K562 (cell line): Measurements from ENCODE around the gene PARD3B. TPM values are rescaled to one million over a fixed set of nuclear protein-coding genes. Genes with fewer than 3 reads are reported as not detected.

Experiments
- ATAC-seq: fragments of 200-7000 bp; cut with Tn5 transposase; 3 replicates; pipeline ENCODE4 v1.9.1; 2020; ENCODE audit warnings: moderate library complexity
- BruUV-seq: library from RNA; stranded (reverse); fragments of 400-500 nt; replicated peaks from 2 replicates; lab custom pipeline; 2021; lab: Mats Ljungman, UMichigan
- CTCF ChIA-PET: fragments of 300-600 bp; formaldehyde crosslinking; extraction: SDS; loops from one replicate; lab custom pipeline; 2021; ENCODE audit warnings: low intra/inter-chr PET ratio; lab: Yijun Ruan, JAX
- POLR2A ChIA-PET: fragments of 300-600, 350-650 bp; sonication (Branson Sonifier 250); formaldehyde crosslinking; extraction: SDS; loops from one replicate; lab custom pipeline; 2021; ENCODE audit warnings: antibody characterized with exemption, inconsistent platforms; lab: Yijun Ruan, JAX
- DNase-seq, 4 experiments: peaks; one replicate each; pipeline versions ENCODE4 v3.0.0 to v3.0.0-alpha.2; 2011 to 2018; ENCODE audit warnings: low spot score in 3 of 4, mixed read lengths in 3 of 4; ENCODE audit errors: extremely low read depth in 1 of 4
- FAIRE-seq: peaks from 2 replicates; lab custom pipeline; 2011; peaks lifted over from hg19 to GRCh38; lab: Jason Lieb, UNC
- H2AFZ ChIP-seq: 2 replicates; pipeline ENCODE4 v1.6.0; 2011; ENCODE audit warnings: low read depth, low read length, control low read depth, inconsistent platforms
- H3K27ac ChIP-seq: fragments of 200-600 bp; 3 replicates; pipeline ENCODE4 v1.8.0; 2011; ENCODE audit warnings: low read depth, mild to moderate bottlenecking, control low read depth, inconsistent platforms, low read length, moderate library complexity, mixed read lengths; ENCODE audit errors: extremely low read depth
- H3K27me3 ChIP-seq, 2 experiments: fragments of 300-600 bp in 1 of 2; 2 replicates in 1 of 2; 3 replicates in 1 of 2; pipeline versions ENCODE4 v1.6.0 to v1.8.0; 2011; ENCODE audit warnings: inconsistent platforms in 2 of 2, low read length in 2 of 2, mild to moderate bottlenecking in 1 of 2, mixed read lengths in 1 of 2, moderate library complexity in 1 of 2; ENCODE audit not compliant: control insufficient read depth in 2 of 2, insufficient read depth in 2 of 2
- H3K36me3 ChIP-seq: fragments of 300-600 bp; 3 replicates; pipeline ENCODE4 v1.8.0; 2011; ENCODE audit warnings: mild to moderate bottlenecking, low read length, inconsistent platforms; ENCODE audit not compliant: control insufficient read depth, insufficient read depth
- H3K4me1 ChIP-seq, 2 experiments: fragments of 200-600 bp in 1 of 2; replicated peaks in 1 of 2; 2 replicates in 1 of 2; 3 replicates in 1 of 2; pipeline versions ENCODE4 v1.5.1 to v1.8.0; 2011; ENCODE audit warnings: inconsistent platforms in 2 of 2, low read length in 2 of 2, mild to moderate bottlenecking in 1 of 2, mixed read lengths in 1 of 2, moderate library complexity in 1 of 2; ENCODE audit not compliant: control insufficient read depth in 2 of 2, insufficient read depth in 2 of 2
- H3K4me2 ChIP-seq: 2 replicates; pipeline ENCODE4 v1.6.1; 2011; ENCODE audit warnings: low read length, control low read depth, inconsistent platforms, mixed read lengths; ENCODE audit not compliant: insufficient read depth
- H3K4me3 ChIP-seq: fragments of 200-600 bp; sonication (generic), shearing (Covaris generic); 2 replicates; pipeline ENCODE4 v1.5.1; 2016; ENCODE audit warnings: control low read depth, inconsistent platforms
- H3K79me2 ChIP-seq: fragments of 200-600 bp; 3 replicates; pipeline ENCODE4 v1.8.0; 2011; ENCODE audit warnings: low read length, inconsistent platforms; ENCODE audit not compliant: control insufficient read depth, insufficient read depth
- H3K9ac ChIP-seq, 2 experiments: 2 replicates each; pipeline versions ENCODE4 v1.6.0 to v1.6.1; 2011; ENCODE audit warnings: low read depth in 2 of 2, low read length in 2 of 2, control low read depth in 1 of 2, inconsistent platforms in 1 of 2, mild to moderate bottlenecking in 1 of 2, mixed read lengths in 1 of 2; ENCODE audit not compliant: insufficient read depth in 1 of 2
- H3K9me1 ChIP-seq: one replicate; pipeline ENCODE4 v1.6.0; 2011; ENCODE audit warnings: inconsistent platforms, mild to moderate bottlenecking, low read length, moderate library complexity; ENCODE audit not compliant: control insufficient read depth, insufficient read depth
- H3K9me3 ChIP-seq: replicated peaks from 2 replicates; pipeline ENCODE4 v1.5.1; 2011; ENCODE audit warnings: low read depth, low read length, inconsistent platforms; ENCODE audit not compliant: control insufficient read depth, insufficient read depth
- H4K20me1 ChIP-seq: replicated peaks from 2 replicates; pipeline ENCODE4 v1.6.1; 2011; ENCODE audit warnings: low read length, inconsistent platforms, mixed read lengths; ENCODE audit not compliant: control insufficient read depth, insufficient read depth
- ATF7 ChIP-seq: fragments of 450-650 bp; IDR thresholded peaks from 2 replicates; pipeline ENCODE4 v1.7.1; 2014; ENCODE audit warnings: mild to moderate bottlenecking, moderate library complexity
- DDX20 ChIP-seq: fragments of 450-650 bp; IDR thresholded peaks from 2 replicates; pipeline ENCODE4 v1.6.1; 2016; ENCODE audit warnings: missing genetic modification characterization, low read depth, mild to moderate bottlenecking, missing compliant biosample characterization, moderate library complexity
- MITF ChIP-seq: IDR thresholded peaks from 2 replicates; pipeline ENCODE4 v1.6.1; 2014; ENCODE audit warnings: antibody characterized with exemption
- PCBP2 ChIP-seq: fragments of 200-400 bp; formaldehyde crosslinking; IDR thresholded peaks from 2 replicates; pipeline ENCODE4 v1.6.1; 2018; ENCODE audit warnings: low read length, low read depth, mild to moderate bottlenecking, moderate library complexity; ENCODE audit not compliant: poor library complexity, severe bottlenecking
- SMARCE1 ChIP-seq: fragments of 450-650 bp; IDR thresholded peaks from 2 replicates; pipeline ENCODE4 v1.7.1; 2016; ENCODE audit warnings: mild to moderate bottlenecking
- SPI1 ChIP-seq: IDR thresholded peaks from 2 replicates; pipeline ENCODE4 v1.6.1; 2011; ENCODE audit warnings: low read depth, low read length, control low read depth, borderline replicate concordance
- ZBTB49 ChIP-seq: sonication (generic); formaldehyde crosslinking; IDR thresholded peaks from 2 replicates; pipeline ENCODE4 v1.8.0; 2022; ENCODE audit warnings: missing genetic modification reagents, mild to moderate bottlenecking, borderline replicate concordance
- ZNF407 ChIP-seq: fragments of 450-650 bp; IDR thresholded peaks from 2 replicates; pipeline ENCODE4 v1.6.1; 2016; ENCODE audit warnings: low read depth
- ZNF57 ChIP-seq: fragments of 450-650 bp; formaldehyde crosslinking; IDR thresholded peaks from 2 replicates; pipeline ENCODE4 v1.4.0; 2020; ENCODE audit warnings: mild to moderate bottlenecking, moderate library complexity
- WGBS: fragments of 100-300 bp; shearing (Covaris generic); methylation state at CpG from one replicate; pipeline ENCODE4 v1.1.6; 2016; ENCODE audit warnings: low coverage, mixed read lengths; ENCODE audit not compliant: insufficient coverage; ENCODE audit errors: missing lambda C conversion rate; 5-methylcytosine and 5-hydroxymethylcytosine counted together
- in situ Hi-C: fragments of 300-500 bp; cut with MboI; formaldehyde crosslinking; loops from 4 replicates; pipeline ENCODE4 v1.15.0; 2018; ENCODE audit warnings: inconsistent platforms, mixed read lengths
- intact Hi-C: fragments of 100-400 bp; cut with micrococcal nuclease; formaldehyde crosslinking; loops from 2 replicates; pipeline ENCODE4 v1.14.2; 2022
- polyA plus RNA-seq, 8 experiments: library from polyadenylated mRNA; depleted of rRNA in 4 of 8; stranded (reverse) in 5 of 8; unstranded in 3 of 8; fragments of >200 nt; fragmentation: Nextera tagmentation in 2 of 8; fragmentation: Illumina TruSeq in 1 of 8; extraction: Ambion mirVana in 2 of 8; extraction: Trizol in 1 of 8; gene quantifications; 2 replicates each; pipeline versions ENCODE4 v1.2.1 to v1.2.3, GENCODE V29; 2011 to 2014; ENCODE audit warnings: inconsistent platforms in 1 of 8, missing spikeins in 1 of 8
- total RNA-seq, 7 experiments: library from RNA; depleted of rRNA in 6 of 7; stranded (reverse); fragments of >200 nt in 6 of 7; fragmentation: Illumina TruSeq in 2 of 7; extraction: Trizol in 2 of 7; gene quantifications; 2 replicates each; pipeline versions ENCODE4 v1.2.1 to v1.2.3, GENCODE V29; 2011 to 2021; ENCODE audit warnings: low replicate concordance in 1 of 7

The PARD3B gene
- total and polyA plus RNA-seq, 9 of the 15 experiments (the other 6 are each of a cell fraction or from before 2014, with no cell fraction given), result 0.15 to 3.0 (median 1.1) TPM

- H2AFZ ChIP-seq, result no peak overlapping the region
- no peaks in the 10 kb centered on the region for H3K9me1 ChIP-seq
- no peak overlapping the region for H3K4me3 ChIP-seq
- no peaks in the 10 kb centered on the region for H3K4me1 ChIP-seq
- ChIA-PET CTCF (no interaction called here), POLR2A (interaction anchor here (0.6 kb wide), 1 partner anchor 147 kb away, joined by 5 read pairs; no protein-coding TSS in a partner anchor)
- H4K20me1 ChIP-seq, result no peaks in the 10 kb centered on the region
- H3K27me3 ChIP-seq, result no peaks in the 10 kb centered on the region
- no peak overlapping the region for H3K9ac ChIP-seq
- 0% methylated on average over 6 of the region's 7 CpGs for WGBS
- in situ Hi-C loops, result no loop called here
- intact Hi-C loops, result no loop called here
- no peaks in the 10 kb centered on the region for H3K79me2 ChIP-seq
- H3K36me3 ChIP-seq, result no peaks in the 10 kb centered on the region
- BruUV-seq, result no TSS peak
- H3K27ac ChIP-seq, result no peak overlapping the region
- no peak for DNase-seq
- FAIRE-seq, result no peak
- H3K4me2 ChIP-seq, result no peak overlapping the region
- no peaks in the 10 kb centered on the region for H3K9me3 ChIP-seq
- no peak for ATAC-seq
- TF ChIP-seq MITF, result no peak
- no peak for TF ChIP-seq PCBP2
- TF ChIP-seq DDX20 (tag), result no peak
- no peak for TF ChIP-seq ATF7
- TF ChIP-seq SMARCE1, result no peak
- TF ChIP-seq ZNF57 (CRISPR knock-in tag), result no peak
- TF ChIP-seq ZNF407, result no peak
- no peak for TF ChIP-seq ZBTB49 (CRISPR knock-in tag)
- TF ChIP-seq SPI1, result no peak
Observed at GRCh38 chr2:205579335-205579734, 1034.1 kb downstream of the PARD3B start.
